ENCODE measurements around the gene PPP1R13B. TPM values are rescaled to one million over a fixed set of nuclear protein-coding genes. Genes with fewer than 3 reads are reported as not detected.
A peak's percentile ranks its signal among the peaks of the same experiment; 100 is the strongest.

Gene PPP1R13B
- total RNA-seq, 1 donor from 2014 or later = 107 TPM

GRCh38 chr14:103684471-103684870, 162.9 kb downstream of the PPP1R13B start:
- DNase-seq (peak; percentile 53), ATAC-seq (peak; percentile 46)
- intact Hi-C loops (cut with micrococcal nuclease) = no loop called here

Other genes starting within 250 kb of the PPP1R13B start
- 146 TPM for gene KLC1, start 218.4 kb downstream of the PPP1R13B start, total RNA-seq
- 2.7 TPM for gene XRCC3, start 132.1 kb downstream of the PPP1R13B start, total RNA-seq
- 53.1 TPM for gene ZFYVE21, start 131.8 kb downstream of the PPP1R13B start, total RNA-seq
- 2.2 TPM for gene TDRD9, start 80.9 kb upstream of the PPP1R13B start, total RNA-seq
- gene RD3L, start 95.0 kb upstream of the PPP1R13B start, total RNA-seq = 29.8 TPM
- 28.2 TPM for gene ASPG, start 238.1 kb upstream of the PPP1R13B start, total RNA-seq